GM12878 (cell line): ENCODE measurements around the gene YBX2. TPM values are rescaled to one million over a fixed set of nuclear protein-coding genes. Genes with fewer than 3 reads are reported as not detected.
A peak's percentile ranks its signal among the peaks of the same experiment; 100 is the strongest.

Source experiments
- BRCA1 ChIP-seq: IDR thresholded peaks from 2 replicates; pipeline ENCODE4 v1.6.1; 2011; ENCODE audit warnings: low read depth, low read length, improper control_type of control experiment
- CBFB ChIP-seq: IDR thresholded peaks from 2 replicates; pipeline ENCODE4 v1.6.1; 2016; ENCODE audit warnings: antibody characterized with exemption, low read depth
- CHD1 ChIP-seq: IDR thresholded peaks from 2 replicates; pipeline ENCODE4 v1.6.1; 2012; ENCODE audit warnings: low read depth, low read length, improper control_type of control experiment
- CREB1 ChIP-seq: IDR thresholded peaks from 2 replicates; pipeline ENCODE4 v1.6.1; 2012; ENCODE audit warnings: low read depth, mild to moderate bottlenecking, inconsistent platforms
- CREM ChIP-seq: IDR thresholded peaks from 2 replicates; pipeline ENCODE4 v1.6.1; 2014; ENCODE audit warnings: antibody characterized with exemption, low read depth
- EGR1 ChIP-seq, 2 experiments: IDR thresholded peaks; 1 replicate in 1 of 2; 2 replicates in 1 of 2; pipeline ENCODE4 v1.6.1; 2011 to 2012; ENCODE audit warnings: low read depth in 2 of 2, low read length in 2 of 2, borderline replicate concordance in 1 of 2, mild to moderate bottlenecking in 1 of 2, moderate library complexity in 1 of 2
- ETV6 ChIP-seq, 2 experiments: fragments of 450-650 bp in 1 of 2; IDR thresholded peaks in 1 of 2; conservative IDR thresholded peaks in 1 of 2; 2 replicates each; pipeline ENCODE4 v1.6.1; 2014; ENCODE audit warnings: antibody characterized with exemption in 1 of 2, borderline replicate concordance in 1 of 2, low read depth in 1 of 2, mild to moderate bottlenecking in 1 of 2, moderate library complexity in 1 of 2
- HCFC1 ChIP-seq: fragments of 150-350 bp; IDR thresholded peaks from 2 replicates; pipeline ENCODE4 v1.6.1; 2014; ENCODE audit warnings: low read length
- KDM1A ChIP-seq: fragments of 200-600 bp; sonication (generic); IDR thresholded peaks from 2 replicates; pipeline ENCODE4 v1.6.1; 2016; ENCODE audit warnings: borderline replicate concordance
- MEF2A ChIP-seq: IDR thresholded peaks from 2 replicates; pipeline ENCODE4 v1.6.1; 2011; ENCODE audit warnings: low read depth, mild to moderate bottlenecking, low read length, moderate library complexity; ENCODE audit not compliant: insufficient read depth
- MTA2 ChIP-seq: fragments of 450-650 bp; IDR thresholded peaks from 2 replicates; pipeline ENCODE4 v1.6.1; 2016; ENCODE audit warnings: low read depth, mild to moderate bottlenecking, moderate library complexity
- MXI1 ChIP-seq: fragments of 150-350 bp; IDR thresholded peaks from 2 replicates; pipeline ENCODE4 v1.6.1; 2011; ENCODE audit warnings: low read depth, mild to moderate bottlenecking, inconsistent platforms, low read length, improper control_type of control experiment
- NFXL1 ChIP-seq: fragments of 450-650 bp; IDR thresholded peaks from 2 replicates; pipeline ENCODE4 v1.6.1; 2017; ENCODE audit warnings: antibody characterized with exemption, mild to moderate bottlenecking, borderline replicate concordance
- NR2C2 ChIP-seq: IDR thresholded peaks from 2 replicates; pipeline ENCODE4 v1.6.1; 2011; ENCODE audit warnings: borderline replicate concordance, low read depth; ENCODE audit not compliant: control insufficient read depth, insufficient read length
- PAX5 ChIP-seq: IDR thresholded peaks from 2 replicates; pipeline ENCODE4 v1.6.1; 2011; ENCODE audit warnings: low read depth, low read length, borderline replicate concordance
- PML ChIP-seq: IDR thresholded peaks from 2 replicates; pipeline ENCODE4 v1.6.1; 2012; ENCODE audit warnings: low read length, inconsistent platforms
- POLR2A ChIP-seq: IDR thresholded peaks from 2 replicates; pipeline ENCODE4 v1.6.1; 2011; ENCODE audit warnings: low read depth, mild to moderate bottlenecking, low read length
- POLR2AphosphoS2 ChIP-seq: IDR thresholded peaks from 2 replicates; pipeline ENCODE4 v1.6.1; 2011; ENCODE audit warnings: low read depth, mild to moderate bottlenecking, low read length, improper control_type of control experiment, moderate library complexity
- RB1 ChIP-seq: fragments of 450-650 bp; formaldehyde crosslinking; IDR thresholded peaks from 2 replicates; pipeline ENCODE4 v1.6.1; 2017; ENCODE audit warnings: mild to moderate bottlenecking, borderline replicate concordance
- RCOR1 ChIP-seq: conservative IDR thresholded peaks from 2 replicates; pipeline ENCODE4 v1.6.1; 2012; ENCODE audit warnings: low read depth, low read length, improper control_type of control experiment
- RUNX3 ChIP-seq: IDR thresholded peaks from 2 replicates; pipeline ENCODE4 v1.6.1; 2012; ENCODE audit warnings: low read length, inconsistent platforms
- SIN3A ChIP-seq: IDR thresholded peaks from 2 replicates; pipeline ENCODE4 v1.6.1; 2012; ENCODE audit warnings: low read depth, low read length, improper control_type of control experiment
- SMARCA5 ChIP-seq: fragments of 450-650 bp; IDR thresholded peaks from 2 replicates; pipeline ENCODE4 v1.6.1; 2017; ENCODE audit warnings: mild to moderate bottlenecking
- SPI1 ChIP-seq: IDR thresholded peaks from 2 replicates; pipeline ENCODE4 v1.6.1; 2011; ENCODE audit warnings: low read depth, mild to moderate bottlenecking, low read length, moderate library complexity, borderline replicate concordance; ENCODE audit not compliant: insufficient read depth
- YBX1 ChIP-seq: fragments of 450-650 bp; IDR thresholded peaks from 2 replicates; pipeline ENCODE4 v1.6.1; 2016; ENCODE audit warnings: antibody characterized with exemption
- ZNF687 ChIP-seq: fragments of 450-650 bp; IDR thresholded peaks from 2 replicates; pipeline ENCODE4 v1.6.1; 2017; ENCODE audit warnings: mild to moderate bottlenecking, moderate library complexity
- ZZZ3 ChIP-seq: IDR thresholded peaks from 2 replicates; pipeline ENCODE4 v1.6.1; 2011; ENCODE audit warnings: low read depth; ENCODE audit not compliant: control insufficient read depth, insufficient read length
- polyA plus RNA-seq, 11 experiments: library from polyadenylated mRNA; depleted of rRNA in 4 of 11; unstranded in 6 of 11; stranded (reverse) in 5 of 11; fragments of >200 nt; fragmentation: Nextera tagmentation in 4 of 11; fragmentation: Illumina TruSeq in 1 of 11; extraction: Ambion mirVana in 4 of 11; extraction: Trizol in 1 of 11; gene quantifications; 1 replicate in 1 of 11; 2 replicates in 10 of 11; pipeline versions ENCODE4 v1.2.1 to v1.2.3, GENCODE V29; 2011 to 2016; ENCODE audit warnings: inconsistent platforms in 2 of 11, missing spikeins in 2 of 11, low read depth in 1 of 11
- total RNA-seq, 4 experiments: library from RNA; depleted of rRNA in 3 of 4; stranded (reverse); fragments of >200 nt in 3 of 4; fragmentation: Illumina TruSeq in 1 of 4; extraction: Trizol in 1 of 4; gene quantifications; 2 replicates each; pipeline versions ENCODE4 v1.2.1 to v1.2.3, GENCODE V29; 2013 to 2021

The YBX2 gene
- total and polyA plus RNA-seq, 10 of the 15 experiments (the other 5 are each of a cell fraction or from before 2014, with no cell fraction given): not detected

- TF ChIP-seq MTA2: peak; percentile 59; the same call in 1 of the 2 replicates
- no peak for TF ChIP-seq BRCA1
- TF ChIP-seq KDM1A: no peak
- no peak for TF ChIP-seq PAX5
- no peak; the same call in 1 of the 2 replicates for TF ChIP-seq CHD1
- TF ChIP-seq MEF2A: 0 out of 2 replicates have a peak, but pooled peaks have one; percentile 37
- TF ChIP-seq RCOR1: no peak
- TF ChIP-seq SMARCA5: no peak; the same call in 1 of the 2 replicates
- TF ChIP-seq ETV6 (conservative IDR thresholded peaks at IDR 0.05 in 1 of 2, IDR thresholded peaks at IDR 0.05 in 1 of 2; ENCODE audit: borderline replicate concordance in 1 of 2, low read depth in 1 of 2): 0 out of 4 replicates have a peak, but pooled peaks of 1 of the 2 experiments have one; percentile 35
- peak; percentile 92 for TF ChIP-seq MXI1
- TF ChIP-seq ZZZ3: no peak
- peak; percentile 79 for TF ChIP-seq SIN3A
- TF ChIP-seq SPI1: peak; percentile 88
- peak; percentile 82 for TF ChIP-seq CREM
- peak; percentile 59; the same call in 1 of the 2 replicates for TF ChIP-seq RB1
- TF ChIP-seq EGR1 (IDR thresholded peaks at IDR 0.05; ENCODE audit: borderline replicate concordance in 1 of 2, low read depth in 2 of 2, low read length in 2 of 2): peak; percentile 8 to 99
- TF ChIP-seq POLR2A: peak; percentile 84
- TF ChIP-seq ZNF687: 0 out of 2 replicates have a peak, but pooled peaks have one; percentile 61
- TF ChIP-seq NFXL1: no peak
- TF ChIP-seq NR2C2: no peak
- peak; percentile 90 for TF ChIP-seq CREB1
- TF ChIP-seq HCFC1: peak; percentile 79
- peak; percentile 15 for TF ChIP-seq CBFB
- TF ChIP-seq POLR2AphosphoS2: peak; percentile 72
- no peak for TF ChIP-seq YBX1
- peak; percentile 66; the same call in 1 of the 2 replicates for TF ChIP-seq PML
- TF ChIP-seq RUNX3: peak; percentile 91
These were observed 12.7 kb upstream of the YBX2 start, which contains the start of gene EIF5A (continued) for GRCh38 chr17:7306911-7307685.
